Activated CD4-positive, alpha-beta T cell treated with anti-CD3 and anti-CD28 coated beads, Interleukin-2, amount 50 U/mL, for 16 hours (primary cell): ENCODE measurements around the gene OR2Z1.
A peak's percentile ranks its signal among the peaks of the same experiment; 100 is the strongest.

Source experiments
- DNase-seq: peaks from one replicate; pipeline ENCODE4 v3.0.0-alpha.2; 2020

OR2Z1 gene

GRCh38 chr19:8721334-8721733 is at the start of gene OR2Z1:
TSS of gene OR2Z1 (plus strand) at chr19:8721634. CDS start at chr19:8731029, 9,395 bp downstream.
- no peak for DNase-seq

GRCh38 chr19:8673276-8673891 is 48.0 kb upstream of the OR2Z1 start:
- DNase-seq: no peak

- DNase-seq: no peak
Observed at GRCh38 chr19:8675066-8675465, 46.4 kb upstream of the OR2Z1 start.

GRCh38 chr19:8678244-8678807 is 43.1 kb upstream of the OR2Z1 start:
- no peak for DNase-seq

GRCh38 chr19:8680676-8681344 is 40.6 kb upstream of the OR2Z1 start:
- no peak for DNase-seq

GRCh38 chr19:8681345-8682029 is 39.9 kb upstream of the OR2Z1 start:
- no peak for DNase-seq

GRCh38 chr19:8682472-8682871 is 39.0 kb upstream of the OR2Z1 start:
- no peak for DNase-seq

- no peak for DNase-seq
Observed at GRCh38 chr19:8682931-8683330, 38.5 kb upstream of the OR2Z1 start.

- DNase-seq: no peak
Observed at GRCh38 chr19:8684001-8684902, 37.2 kb upstream of the OR2Z1 start.

GRCh38 chr19:8686549-8686948 is 34.9 kb upstream of the OR2Z1 start:
- DNase-seq: no peak

GRCh38 chr19:8688930-8689329 is 32.5 kb upstream of the OR2Z1 start:
- no peak for DNase-seq

GRCh38 chr19:8690753-8691539 is 30.5 kb upstream of the OR2Z1 start:
- no peak for DNase-seq

GRCh38 chr19:8695501-8695900 is 25.9 kb upstream of the OR2Z1 start:
- DNase-seq: no peak

GRCh38 chr19:8695911-8696310 is 25.5 kb upstream of the OR2Z1 start:
- DNase-seq: no peak

- no peak for DNase-seq
Observed at GRCh38 chr19:8696993-8697392, 24.4 kb upstream of the OR2Z1 start.

GRCh38 chr19:8697671-8698432 is 23.6 kb upstream of the OR2Z1 start:
- no peak for DNase-seq

- DNase-seq: no peak
Observed at GRCh38 chr19:8698433-8699063, 22.9 kb upstream of the OR2Z1 start, which contains the start of gene ACTL9. TSS of gene ACTL9 (minus strand) at chr19:8698795. CDS start at chr19:8698701, 94 bp downstream.

GRCh38 chr19:8699908-8700307 is 21.5 kb upstream of the OR2Z1 start:
- no peak for DNase-seq

- no peak for DNase-seq
Observed at GRCh38 chr19:8700956-8701355, 20.5 kb upstream of the OR2Z1 start.

GRCh38 chr19:8702350-8702749 is 19.1 kb upstream of the OR2Z1 start:
- peak; percentile 73 for DNase-seq

GRCh38 chr19:8703223-8703622 is 18.2 kb upstream of the OR2Z1 start:
- DNase-seq: no peak
